HG03064 (cell line): ENCODE results near the gene TBC1D21.

Experiments
- ATAC-seq: cut with Tn5 transposase; IDR thresholded peaks from one replicate; pipeline ENCODE4 v1.9.1; 2021; ENCODE audit warnings: low read depth; ENCODE audit not compliant: unreplicated experiment

TBC1D21 gene

DNA sequence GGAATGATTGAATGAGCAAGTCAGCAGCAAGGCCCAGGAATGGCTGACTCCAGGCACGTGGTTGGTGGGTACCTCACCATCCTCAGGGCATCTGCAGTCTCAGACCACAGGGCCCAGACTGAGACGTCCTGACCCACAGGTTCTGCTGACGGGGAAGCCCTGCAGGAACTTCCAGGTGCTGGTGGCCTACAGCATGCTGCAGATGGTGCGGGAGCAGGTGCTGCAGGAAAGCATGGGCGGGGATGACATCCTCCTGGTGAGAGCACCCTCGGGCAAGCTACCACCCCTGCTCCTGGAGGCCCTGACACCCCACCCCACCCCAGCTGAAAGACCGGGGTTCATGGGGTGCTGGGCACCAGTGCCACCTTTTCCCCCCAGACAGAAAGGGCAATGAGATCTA, 14.1 kb downstream of the TBC1D21 start:
- ATAC-seq, result no peak

DNA sequence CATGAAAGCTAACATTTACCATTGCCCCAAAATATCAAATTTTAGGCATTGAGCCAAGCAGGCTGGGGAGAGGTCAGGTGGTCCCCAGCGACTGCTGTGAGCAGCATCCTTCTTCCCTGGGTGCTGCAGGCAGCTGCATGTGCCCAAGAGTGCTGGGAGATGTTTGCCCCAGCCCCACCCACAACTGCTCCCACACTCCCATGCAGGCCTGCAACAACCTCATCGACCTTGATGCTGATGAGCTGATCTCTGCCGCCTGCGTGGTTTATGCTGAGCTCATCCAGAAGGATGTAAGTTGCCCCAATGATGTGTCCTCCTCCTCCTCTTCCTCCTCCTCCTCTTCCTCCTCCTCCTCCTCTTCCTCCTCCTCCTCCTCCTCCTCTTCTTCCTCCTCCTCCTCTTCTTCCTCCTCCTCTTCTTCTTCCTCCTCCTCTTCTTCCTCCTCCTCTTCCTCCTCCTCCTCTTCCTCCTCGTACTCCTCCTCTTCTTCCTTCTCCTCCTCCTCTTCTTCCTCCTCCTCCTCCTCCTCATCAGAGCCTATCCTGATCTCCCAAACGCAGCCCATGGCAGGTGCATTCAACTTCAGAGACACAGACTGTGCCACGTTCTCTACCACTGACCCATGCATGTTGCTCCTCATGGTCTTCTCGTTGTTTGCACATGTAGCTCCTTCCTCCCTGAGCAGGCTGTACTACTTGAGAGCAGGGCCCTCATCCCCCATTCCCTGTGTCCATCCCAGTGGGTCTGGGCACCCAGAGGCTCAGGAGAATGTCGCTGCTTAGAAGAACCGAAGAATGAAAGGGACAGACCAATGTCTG, 15.1 kb downstream of the TBC1D21 start:
- ATAC-seq, result no peak

- ATAC-seq, result no peak
Observed at GRCh38 chr15:73889053-73889761, 15.8 kb downstream of the TBC1D21 start.

- no peak for ATAC-seq
Observed at GRCh38 chr15:73889762-73890124, 16.4 kb downstream of the TBC1D21 start.

GRCh38 chr15:73891328-73892315, 18.3 kb downstream of the TBC1D21 start:
- ATAC-seq, result no peak

DNA sequence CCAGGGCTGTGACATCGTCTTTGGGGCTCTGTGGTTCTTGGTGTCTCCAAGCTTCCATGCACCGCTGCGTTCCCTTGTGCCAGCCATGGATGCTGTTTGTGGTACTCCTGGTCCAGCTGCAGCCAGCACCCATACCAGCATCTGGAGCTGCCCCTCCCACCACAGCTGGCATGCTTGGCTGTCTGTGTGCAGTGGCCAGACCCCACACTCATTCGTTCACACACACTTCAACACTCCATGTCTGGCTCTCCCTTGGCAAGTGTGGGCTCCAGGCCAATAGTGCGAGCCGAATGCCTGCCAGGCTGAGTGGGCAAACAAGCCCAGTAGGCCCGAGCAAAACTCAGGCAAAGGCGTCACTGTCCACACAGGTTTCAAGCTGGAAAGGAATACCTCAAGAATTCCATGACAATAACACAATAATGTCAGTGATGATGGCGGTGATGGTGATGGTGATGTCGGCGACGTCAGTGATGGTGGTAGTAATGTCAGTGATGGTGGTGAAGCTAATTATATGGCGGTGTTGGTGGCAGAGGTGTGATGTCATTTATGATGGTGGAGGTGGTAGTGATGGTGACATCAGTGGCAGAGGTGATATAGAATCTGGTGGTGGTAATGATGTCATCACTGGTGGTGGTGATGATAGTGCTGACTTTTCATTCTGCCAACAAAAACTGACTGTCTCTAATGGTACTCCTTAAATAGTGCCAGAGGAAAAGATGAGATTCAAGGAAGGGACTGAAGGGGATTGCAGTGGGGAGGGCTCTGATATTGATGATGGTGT, 19.3 kb downstream of the TBC1D21 start:
- ATAC-seq, result no peak

- no peak for ATAC-seq
Observed at GRCh38 chr15:73894133-73894814, 20.9 kb downstream of the TBC1D21 start.

- no peak for ATAC-seq
Observed at GRCh38 chr15:73897441-73898261, 24.3 kb downstream of the TBC1D21 start.

DNA sequence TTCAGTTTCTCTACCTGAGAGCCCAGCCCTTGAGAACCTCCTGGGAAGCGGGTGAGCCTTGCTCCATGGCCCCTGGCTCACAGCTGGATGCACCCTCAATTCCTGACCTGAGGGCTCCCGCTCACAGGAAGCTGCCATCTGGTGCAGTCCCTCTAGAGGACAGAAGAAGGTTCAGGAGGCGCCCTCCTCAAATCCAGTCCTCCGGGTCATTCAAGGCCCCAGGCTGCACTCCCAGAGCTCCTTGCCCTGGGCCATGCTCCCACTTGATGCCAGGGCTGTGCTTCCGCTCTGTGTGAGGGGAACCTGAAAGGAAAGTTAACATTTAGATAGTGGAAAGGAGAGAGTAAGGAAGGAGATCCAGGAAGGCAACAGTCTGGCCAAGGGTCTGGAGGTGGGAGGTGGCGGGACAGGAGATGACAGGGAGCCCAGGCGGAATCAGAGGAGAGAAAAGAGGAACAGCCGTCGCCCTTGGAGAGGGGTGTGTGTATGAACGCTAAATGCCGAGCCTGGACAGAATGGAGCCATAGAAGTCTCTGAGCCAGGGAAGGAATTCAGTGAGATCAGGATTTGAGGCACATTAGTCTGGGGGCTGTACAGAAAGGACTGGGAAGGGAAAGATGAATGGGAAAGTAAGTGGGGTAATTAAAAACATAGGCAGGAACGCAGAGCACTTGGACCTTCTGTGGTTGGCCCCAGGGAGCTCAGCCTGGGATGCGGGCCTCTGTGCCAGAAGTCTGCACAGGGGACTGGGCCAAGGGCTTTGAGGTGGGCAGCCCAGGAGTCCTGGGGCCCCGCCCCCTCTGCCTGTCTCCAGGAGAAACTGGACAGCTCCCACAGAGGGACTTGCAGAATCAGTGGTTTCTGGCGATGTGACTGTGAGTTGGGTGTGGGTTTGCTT, 26.1 kb downstream of the TBC1D21 start:
- no peak for ATAC-seq

- no peak for ATAC-seq
Observed at GRCh38 chr15:73900095-73900712, 26.8 kb downstream of the TBC1D21 start.

DNA sequence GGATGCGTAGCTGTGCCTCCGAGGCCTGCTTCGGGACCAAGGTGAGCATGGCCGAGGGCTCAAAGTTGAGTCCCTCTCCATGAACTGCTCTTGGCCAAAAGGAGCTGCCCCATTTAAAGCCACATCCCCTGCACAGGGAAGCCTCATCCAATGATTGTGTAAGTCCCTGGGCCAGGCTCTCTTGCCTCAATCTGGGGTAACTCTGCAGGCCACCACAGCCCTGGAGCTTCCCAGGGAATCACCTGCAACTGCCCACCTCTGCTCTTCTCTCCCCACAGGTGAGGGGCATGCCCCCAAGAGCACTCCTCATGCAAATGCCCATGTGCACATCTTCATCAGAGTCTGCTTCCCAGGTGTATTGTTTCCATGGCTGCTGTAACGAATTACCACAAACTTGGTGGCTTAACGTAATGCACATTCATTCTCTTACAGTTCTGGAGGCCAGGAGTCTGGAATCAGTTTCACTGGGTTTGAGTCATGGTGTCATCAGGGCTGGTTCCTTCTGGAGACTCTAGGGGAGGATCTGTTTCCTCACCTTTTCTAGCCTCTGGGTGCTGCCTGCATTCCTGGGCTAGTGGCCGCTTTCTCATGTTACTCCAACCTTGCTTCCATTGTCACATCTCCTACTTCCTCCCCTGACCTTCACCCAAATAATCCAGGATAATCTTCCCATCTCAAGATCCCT, 27.9 kb downstream of the TBC1D21 start:
- no peak for ATAC-seq

DNA sequence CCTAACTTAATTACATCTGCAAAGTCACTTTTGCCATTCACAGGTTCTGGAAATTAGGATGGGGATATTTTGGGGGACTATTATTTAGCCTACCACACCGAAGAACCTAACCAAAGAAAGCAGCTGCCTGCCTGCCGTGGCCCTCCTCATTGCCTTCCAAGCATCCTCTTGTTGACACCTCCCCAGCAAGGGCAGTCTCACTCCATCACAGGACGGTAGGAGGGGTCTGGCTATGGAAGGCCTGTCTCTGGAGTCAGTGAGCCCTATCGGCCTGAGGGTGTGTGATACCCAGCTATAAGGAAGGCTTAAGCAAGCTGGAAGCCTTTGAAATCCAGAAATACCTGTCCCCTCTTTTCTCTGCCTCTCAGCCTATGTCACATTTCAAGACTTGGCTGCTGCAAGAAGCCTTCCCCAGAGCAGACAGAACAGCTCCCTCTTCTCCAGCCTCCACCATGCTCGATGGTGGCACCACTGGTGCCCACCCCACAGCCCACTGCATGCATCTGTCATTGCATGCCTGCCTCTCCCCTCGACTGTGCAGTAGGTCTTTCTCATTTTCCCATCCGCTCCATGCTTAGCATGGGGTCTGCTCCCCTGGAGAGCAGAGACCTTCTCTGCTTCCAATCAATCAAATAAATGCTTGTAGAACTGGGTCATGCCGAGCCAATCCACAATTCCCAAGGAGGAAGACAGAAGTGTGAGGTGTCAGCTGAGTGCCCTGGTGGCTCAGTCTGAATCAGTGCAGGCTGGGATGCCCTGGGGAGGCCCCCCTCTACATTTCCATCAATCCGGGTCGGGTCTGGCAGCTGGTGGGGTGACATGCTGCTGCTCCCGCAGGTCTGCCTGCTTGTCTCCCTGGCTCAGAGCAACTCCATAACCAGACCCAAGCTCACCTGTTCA, 29.0 kb downstream of the TBC1D21 start:
- ATAC-seq, result no peak

DNA sequence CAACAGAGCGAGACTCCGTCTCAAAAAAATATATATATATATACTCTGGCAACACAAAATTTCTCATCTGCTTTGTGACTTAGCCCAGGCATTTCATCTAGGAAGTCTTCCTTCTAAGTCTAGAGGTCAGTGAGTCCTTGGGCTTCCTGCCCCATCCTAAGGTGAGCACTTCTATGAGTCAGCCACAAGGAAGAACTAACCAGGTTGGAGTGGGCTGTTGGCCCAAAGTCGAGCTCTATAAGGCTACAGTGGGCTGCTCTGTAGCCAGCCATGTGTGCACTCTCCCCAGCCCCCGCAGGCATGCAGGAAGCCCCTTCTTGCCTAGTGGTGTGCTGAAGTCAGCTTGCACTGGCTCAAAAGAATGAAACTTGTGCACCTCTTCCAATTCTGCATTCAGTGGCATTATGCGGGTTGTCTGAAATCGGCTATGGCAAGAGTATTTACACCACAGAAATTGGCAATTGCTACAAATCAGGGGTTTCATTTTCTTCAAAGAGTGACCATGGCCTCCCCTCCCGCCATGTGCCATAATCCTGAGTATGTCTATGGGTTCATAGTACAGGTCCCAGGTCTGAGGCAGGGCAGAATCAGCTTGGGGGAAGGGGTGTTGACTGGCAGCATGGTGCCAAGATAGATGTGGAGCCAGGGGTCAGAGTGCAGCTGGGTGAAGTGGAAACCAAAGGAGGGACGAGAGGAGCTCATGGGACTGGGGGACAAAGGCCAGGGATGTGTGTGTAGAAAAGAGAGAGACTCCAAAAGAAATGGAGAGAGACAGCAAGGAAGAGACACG, 30.9 kb downstream of the TBC1D21 start:
- no peak for ATAC-seq

GRCh38 chr15:73905225-73905827, 32.0 kb downstream of the TBC1D21 start:
- no peak for ATAC-seq
